Activated B cell treated with CpG ODN at 0.5 μM for 24 hours (primary cell): ENCODE data around the gene CAMK2A. TPM values are rescaled to one million over a fixed set of nuclear protein-coding genes. Genes with fewer than 3 reads are reported as not detected.

ENCODE experiments used
- ATAC-seq: fragments of 200-7000 bp; cut with Tn5 transposase; one replicate; pipeline ENCODE4 v1.10.0; 2021; ENCODE audit warnings: low read depth, mild to moderate bottlenecking, moderate library complexity
- CTCF ChIA-PET: fragments of 350-600 bp; sonication (Branson Sonifier 250); formaldehyde crosslinking; loops from one replicate; lab custom pipeline; 2021; ENCODE audit warnings: antibody characterized with exemption; lab: Charles Lee
- POLR2A ChIA-PET: fragments of 350-600 bp; sonication (Branson Sonifier 250); formaldehyde crosslinking; loops from one replicate; lab custom pipeline; 2021; ENCODE audit warnings: antibody characterized with exemption; lab: Charles Lee
- DNase-seq: peaks from one replicate; pipeline ENCODE4 v3.0.0; 2022
- H3K27ac Mint-ChIP-seq: one replicate; pipeline ENCODE4 v1.8.0; 2020; ENCODE audit warnings: mixed read lengths
- H3K27me3 Mint-ChIP-seq: one replicate; pipeline ENCODE4 v1.8.0; 2021; ENCODE audit warnings: mixed read lengths
- H3K36me3 Mint-ChIP-seq: one replicate; pipeline ENCODE4 v1.8.0; 2021; ENCODE audit warnings: low read depth, mixed read lengths
- H3K4me1 Mint-ChIP-seq: one replicate; pipeline ENCODE4 v1.8.0; 2021; ENCODE audit warnings: mixed read lengths
- H3K4me3 Mint-ChIP-seq: one replicate; pipeline ENCODE4 v1.8.0; 2020; ENCODE audit warnings: mild to moderate bottlenecking, mixed read lengths
- H3K9me3 Mint-ChIP-seq: one replicate; pipeline ENCODE4 v1.8.0; 2020; ENCODE audit warnings: mixed read lengths
- CTCF ChIP-seq: fragments of 200-600 bp; IDR thresholded peaks from one replicate; pipeline ENCODE4 v1.8.0; 2022; ENCODE audit warnings: antibody characterized with exemption, mild to moderate bottlenecking
- intact Hi-C: fragments of 100-400 bp; cut with micrococcal nuclease; formaldehyde crosslinking; loops from one replicate; pipeline ENCODE4 v1.15.1; 2024
- total RNA-seq: library from RNA; stranded (reverse); gene quantifications from 2 replicates; pipeline ENCODE4 v1.2.3, GENCODE V29; 2022

Gene CAMK2A
- total RNA-seq, 1 donor from 2014 or later = not detected

GRCh38 chr5:150211156-150212030, 78.2 kb downstream of the CAMK2A start:
- H3K9me3 Mint-ChIP-seq = no peaks in the 10 kb centered on the region
- H3K4me1 Mint-ChIP-seq = peaks cover 9% of the 10 kb centered on the region
- no peak overlapping the region for H3K27ac Mint-ChIP-seq
- intact Hi-C loops = no loop called here
- no peaks in the 10 kb centered on the region for H3K36me3 Mint-ChIP-seq
- ATAC-seq (no peak), DNase-seq (no peak)
- no peak overlapping the region for H3K4me3 Mint-ChIP-seq
- POLR2A ChIA-PET = no interaction called here
- H3K27me3 Mint-ChIP-seq = peaks cover 26% of the 10 kb centered on the region
- CTCF ChIA-PET = no interaction called here
- TF ChIP-seq CTCF = no peak

DNA sequence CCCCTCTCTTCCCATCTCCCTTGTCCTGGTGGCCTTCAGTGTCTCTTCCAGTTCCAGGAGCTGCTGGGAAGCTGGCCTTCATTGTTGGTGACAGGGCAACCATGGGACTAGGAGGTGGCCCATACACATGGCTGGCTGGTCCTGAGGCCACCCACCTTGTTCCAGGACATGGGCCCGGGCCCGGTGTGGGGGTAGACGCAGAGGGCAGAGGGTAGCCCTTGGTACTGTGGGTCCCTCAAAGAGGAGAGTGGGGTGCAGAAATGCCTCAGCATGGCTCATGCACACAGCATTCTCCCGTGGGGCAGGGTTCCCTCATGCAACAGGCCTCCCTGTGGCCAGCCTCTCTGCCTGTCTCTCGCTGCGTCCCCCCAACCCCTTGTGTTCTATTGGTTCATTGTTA, 78.9 kb downstream of the CAMK2A start:
- ChIA-PET CTCF (no interaction called here), POLR2A (no interaction called here)
- Mint-ChIP-seq H3K27me3 (peaks cover 26% of the 10 kb centered on the region), H3K27ac (no peak overlapping the region), H3K36me3 (no peaks in the 10 kb centered on the region), H3K4me3 (no peak overlapping the region), H3K4me1 (peaks cover 9% of the 10 kb centered on the region), H3K9me3 (no peaks in the 10 kb centered on the region)
- intact Hi-C loops = no loop called here
- DNase-seq (no peak), ATAC-seq (no peak)
- TF ChIP-seq CTCF = no peak

GRCh38 chr5:150209099-150209635, 80.4 kb downstream of the CAMK2A start:
- H3K9me3 Mint-ChIP-seq = no peaks in the 10 kb centered on the region
- POLR2A ChIA-PET = no interaction called here
- no peaks in the 10 kb centered on the region for H3K36me3 Mint-ChIP-seq
- no peak overlapping the region for H3K4me3 Mint-ChIP-seq
- ATAC-seq (no peak), DNase-seq (no peak)
- intact Hi-C loops = no loop called here
- no peak for TF ChIP-seq CTCF
- peaks cover 26% of the 10 kb centered on the region for H3K27me3 Mint-ChIP-seq
- CTCF ChIA-PET = no interaction called here
- peaks cover 9% of the 10 kb centered on the region for H3K4me1 Mint-ChIP-seq
- H3K27ac Mint-ChIP-seq = no peak overlapping the region

DNA sequence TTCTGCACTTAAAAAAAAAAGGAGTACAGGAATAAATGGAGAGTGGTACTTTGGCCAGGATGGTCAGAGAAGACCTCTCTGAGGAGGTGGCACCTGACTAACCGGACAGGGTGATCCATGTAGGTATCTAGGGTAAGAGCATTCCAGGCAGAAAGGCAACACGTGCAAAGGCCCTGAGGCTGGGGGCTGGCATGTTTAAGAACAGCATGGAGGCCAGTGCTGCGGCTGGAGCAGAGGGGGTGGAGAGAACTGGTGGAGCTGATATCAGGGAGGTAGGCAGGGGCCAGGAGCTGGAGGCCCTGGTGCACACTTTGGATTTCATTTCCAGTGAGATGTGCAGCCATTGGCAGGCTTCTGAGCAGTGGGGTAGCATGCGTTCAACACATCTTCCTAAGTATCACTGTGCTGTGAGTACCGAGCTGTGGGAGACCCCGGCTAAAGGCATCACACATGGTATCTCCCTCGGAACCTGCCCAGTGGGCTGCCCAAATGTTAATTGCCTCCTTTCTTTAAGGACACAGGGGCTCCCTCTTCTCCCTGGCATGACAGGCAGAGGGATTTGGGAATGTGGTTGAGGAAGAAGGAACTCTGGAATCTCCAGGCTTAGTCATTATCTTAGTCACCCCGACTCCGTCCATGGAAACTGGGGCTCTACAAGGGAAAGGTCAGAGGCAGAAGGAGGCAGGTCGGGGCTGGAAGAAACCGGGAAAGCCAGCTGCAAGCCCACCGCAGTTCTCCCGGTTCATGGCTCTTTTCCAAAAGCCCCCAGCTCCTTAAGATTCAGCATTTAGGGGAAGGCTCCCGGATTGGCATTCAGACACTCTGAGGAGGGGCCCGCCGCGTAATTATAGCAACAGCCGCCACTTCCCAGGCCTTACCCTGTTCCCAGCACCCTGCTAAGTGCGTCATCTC, 81.1 kb downstream of the CAMK2A start:
- TF ChIP-seq CTCF = no peak
- intact Hi-C loops = no loop called here
- Mint-ChIP-seq H3K9me3 (no peaks in the 10 kb centered on the region), H3K36me3 (no peaks in the 10 kb centered on the region), H3K27me3 (peaks cover 26% of the 10 kb centered on the region), H3K27ac (no peak overlapping the region), H3K4me3 (no peak overlapping the region), H3K4me1 (peaks cover 9% of the 10 kb centered on the region)
- DNase-seq (no peak), ATAC-seq (no peak)
- ChIA-PET POLR2A (interaction anchor here (0.6 kb wide), 1 partner anchor 159 kb away, joined by 3 read pairs; no protein-coding TSS in a partner anchor), CTCF (no interaction called here)

- Mint-ChIP-seq H3K27ac (no peak overlapping the region), H3K9me3 (no peaks in the 10 kb centered on the region), H3K4me3 (no peak overlapping the region), H3K27me3 (peaks cover 28% of the 10 kb centered on the region), H3K36me3 (no peaks in the 10 kb centered on the region), H3K4me1 (peaks cover 9% of the 10 kb centered on the region)
- no peak for ATAC-seq
- ChIA-PET CTCF (no interaction called here), POLR2A (no interaction called here)
- intact Hi-C loops = no loop called here
- no peak for DNase-seq
- no peak for TF ChIP-seq CTCF
Observed at GRCh38 chr5:150206779-150207115, 82.8 kb downstream of the CAMK2A start.
